ENCODE data around the gene GRIK4. TPM values are rescaled to one million over a fixed set of nuclear protein-coding genes. Genes with fewer than 3 reads are reported as not detected.

The GRIK4 gene
- polyA plus RNA-seq, 1 experiment: not detected

- TF ChIP-seq, protein P1, sequence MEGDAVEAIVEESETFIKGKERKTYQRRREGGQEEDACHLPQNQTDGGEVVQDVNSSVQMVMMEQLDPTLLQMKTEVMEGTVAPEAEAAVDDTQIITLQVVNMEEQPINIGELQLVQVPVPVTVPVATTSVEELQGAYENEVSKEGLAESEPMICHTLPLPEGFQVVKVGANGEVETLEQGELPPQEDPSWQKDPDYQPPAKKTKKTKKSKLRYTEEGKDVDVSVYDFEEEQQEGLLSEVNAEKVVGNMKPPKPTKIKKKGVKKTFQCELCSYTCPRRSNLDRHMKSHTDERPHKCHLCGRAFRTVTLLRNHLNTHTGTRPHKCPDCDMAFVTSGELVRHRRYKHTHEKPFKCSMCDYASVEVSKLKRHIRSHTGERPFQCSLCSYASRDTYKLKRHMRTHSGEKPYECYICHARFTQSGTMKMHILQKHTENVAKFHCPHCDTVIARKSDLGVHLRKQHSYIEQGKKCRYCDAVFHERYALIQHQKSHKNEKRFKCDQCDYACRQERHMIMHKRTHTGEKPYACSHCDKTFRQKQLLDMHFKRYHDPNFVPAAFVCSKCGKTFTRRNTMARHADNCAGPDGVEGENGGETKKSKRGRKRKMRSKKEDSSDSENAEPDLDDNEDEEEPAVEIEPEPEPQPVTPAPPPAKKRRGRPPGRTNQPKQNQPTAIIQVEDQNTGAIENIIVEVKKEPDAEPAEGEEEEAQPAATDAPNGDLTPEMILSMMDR (IDR thresholded peaks at IDR 0.05; ENCODE audit: insufficient read depth, low read depth, low read length): no peak
- H3K36me3 ChIP-seq (ENCODE audit: control insufficient read depth, insufficient read depth, low read length): no peaks in the 10 kb centered on the region
- no peak for DNase-seq (ENCODE audit: low read depth)
- peaks cover 4% of the 10 kb centered on the region for H3K27me3 ChIP-seq (ENCODE audit: control insufficient read depth, insufficient read depth, low read length)
- ChIA-PET POLR2A (no interaction called here), CTCF (interaction anchor here (2.9 kb wide), 1 partner anchor 207 kb away, joined by 6 read pairs; the partner anchor contains the start of gene GRIK4)
- no peak overlapping the region for H3K4me3 ChIP-seq (ENCODE audit: low read depth, low read length)
Measured at GRCh38 chr11:120718171-120718570, 206.6 kb downstream of the GRIK4 start.

DNA sequence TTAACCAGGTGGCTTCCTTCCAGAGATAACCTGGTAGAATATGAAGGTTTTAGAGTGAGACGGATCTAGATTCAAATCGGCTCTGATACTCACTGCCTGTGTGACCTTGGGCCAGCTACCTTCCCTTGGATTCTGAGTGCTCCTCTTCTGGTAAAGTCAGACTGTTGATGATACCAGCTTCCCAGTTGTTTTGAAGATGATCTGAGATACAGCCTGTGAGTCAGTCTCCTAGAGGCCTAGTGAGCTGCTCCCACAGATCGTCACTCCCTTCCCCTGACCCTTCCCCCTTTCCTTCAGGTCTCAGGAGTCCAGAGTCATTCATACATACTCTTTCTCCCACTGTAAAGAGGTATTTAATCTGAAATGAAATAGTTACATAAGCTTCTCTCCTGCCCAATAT is 207.8 kb downstream of the GRIK4 start:
- no peak for DNase-seq (ENCODE audit: low read depth)
- CTCF ChIA-PET: interaction anchor here (0.6 to 2.9 kb wide), 3 partner anchors 9 to 625 kb away, joined by 3 to 6 read pairs (median 4); partner anchors contain the start of gene GRIK4

GRCh38 chr11:120720760-120721159 is 209.2 kb downstream of the GRIK4 start:
- Histone ChIP-seq H3K36me3 (ENCODE audit: control insufficient read depth, insufficient read depth, low read length) (no peaks in the 10 kb centered on the region), H3K27me3 (ENCODE audit: control insufficient read depth, insufficient read depth, low read length) (peaks cover 4% of the 10 kb centered on the region), H3K4me3 (ENCODE audit: low read depth, low read length) (no peak overlapping the region)
- ChIA-PET POLR2A (no interaction called here), CTCF (interaction anchor here (2.9 kb wide), 1 partner anchor 209 kb away, joined by 6 read pairs; the partner anchor contains the start of gene GRIK4)
- TF ChIP-seq, protein P1 (IDR thresholded peaks at IDR 0.05; ENCODE audit: insufficient read depth, low read depth, low read length): no peak
- no peak for DNase-seq (ENCODE audit: low read depth)

More for the DNA sequence above, 207.8 kb downstream of the GRIK4 start:
- TF ChIP-seq, protein P1 (IDR thresholded peaks at IDR 0.05; ENCODE audit: insufficient read depth, low read depth, low read length): no peak
- H3K4me3 ChIP-seq (ENCODE audit: low read depth, low read length): no peak overlapping the region
- H3K27me3 ChIP-seq (ENCODE audit: control insufficient read depth, insufficient read depth, low read length): peaks cover 4% of the 10 kb centered on the region
- H3K36me3 ChIP-seq (ENCODE audit: control insufficient read depth, insufficient read depth, low read length): no peaks in the 10 kb centered on the region
- POLR2A ChIA-PET: no interaction called here

GRCh38 chr11:120722524-120722923 is 211.0 kb downstream of the GRIK4 start:
- no peak for DNase-seq (ENCODE audit: low read depth)
- H3K27me3 ChIP-seq (ENCODE audit: control insufficient read depth, insufficient read depth, low read length): peaks cover 4% of the 10 kb centered on the region
- CTCF ChIA-PET: interaction anchor here (1.2 kb wide), 1 partner anchor 13 kb away, joined by 3 read pairs; no protein-coding TSS in a partner anchor
- POLR2A ChIA-PET: no interaction called here
- no peak overlapping the region for H3K4me3 ChIP-seq (ENCODE audit: low read depth, low read length)
- H3K36me3 ChIP-seq (ENCODE audit: control insufficient read depth, insufficient read depth, low read length): no peaks in the 10 kb centered on the region
- TF ChIP-seq, protein P1 (IDR thresholded peaks at IDR 0.05; ENCODE audit: insufficient read depth, low read depth, low read length): no peak

DNA sequence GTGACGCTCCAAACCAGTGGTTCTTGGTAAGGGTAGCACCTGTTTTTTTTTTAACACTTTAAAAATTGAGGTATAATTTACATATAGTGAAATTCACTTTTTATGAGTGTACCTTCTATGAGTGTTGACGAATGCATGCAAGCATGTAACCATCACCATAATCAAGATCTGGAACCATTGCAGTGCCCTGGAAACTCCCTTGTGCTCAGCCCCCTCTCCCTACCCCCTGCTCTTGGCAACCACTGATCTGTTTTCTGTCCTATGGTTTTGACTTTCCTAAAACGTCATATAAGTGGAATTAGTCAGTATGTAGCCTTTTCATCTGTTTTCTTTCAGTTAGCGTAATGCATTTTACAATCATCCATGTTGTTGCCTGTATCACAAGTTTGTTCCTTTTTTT is 212.2 kb downstream of the GRIK4 start:
- peaks cover 4% of the 10 kb centered on the region; the same call in 1 of the 2 replicates for H3K27me3 ChIP-seq (ENCODE audit: control insufficient read depth, insufficient read depth, low read length)
- TF ChIP-seq, protein P1 (IDR thresholded peaks at IDR 0.05; ENCODE audit: insufficient read depth, low read depth, low read length): no peak
- ChIA-PET CTCF (no interaction called here), POLR2A (no interaction called here)
- DNase-seq (ENCODE audit: low read depth): no peak
- H3K4me3 ChIP-seq (ENCODE audit: low read depth, low read length): no peak overlapping the region
- H3K36me3 ChIP-seq (ENCODE audit: control insufficient read depth, insufficient read depth, low read length): no peaks in the 10 kb centered on the region

Measured in BJ (cell line).